Measurements from ENCODE around the gene VPS37D.
A peak's percentile ranks its signal among the peaks of the same experiment; 100 is the strongest.
"Not testable (repeated sequence)": the region's sequence is repeated elsewhere in the genome, so short reads cannot be mapped to it uniquely, and the experiment has no call there.

Gene VPS37D

GRCh38 chr7:73707045-73707631 lies 39.5 kb downstream of the VPS37D start:
- Histone ChIP-seq H3K27me3 (ENCODE audit: insufficient read depth, insufficient read length) (no peaks in the 10 kb centered on the region), H3K4me3 (ENCODE audit: insufficient read length, low read depth) (no peak overlapping the region), H3K9me3 (ENCODE audit: insufficient read depth, low read length) (no peaks in the 10 kb centered on the region), H3K36me3 (ENCODE audit: insufficient read depth, insufficient read length, low read length) (peaks cover 36% of the 10 kb centered on the region), H3K9ac (ENCODE audit: insufficient read length, low read depth) (no peak overlapping the region), H3K4me1 (ENCODE audit: insufficient read depth, insufficient read length) (peaks cover 20% of the 10 kb centered on the region)
- DNase-seq (ENCODE audit: low read depth, low spot score) = no peak
- TF ChIP-seq SUZ12 (IDR thresholded peaks at IDR 0.05; ENCODE audit: extremely low read depth, insufficient read depth, insufficient read length) (no peak), YY1 (IDR thresholded peaks at IDR 0.05; ENCODE audit: insufficient read depth, insufficient read length) (no peak), ZNF274 (IDR thresholded peaks at IDR 0.05; ENCODE audit: low read depth, low read length) (no peak)

GRCh38 chr7:73708961-73709549 lies 41.4 kb downstream of the VPS37D start:
- Histone ChIP-seq H3K9ac (ENCODE audit: insufficient read length, low read depth) (no peak overlapping the region), H3K9me3 (ENCODE audit: insufficient read depth, low read length) (no peaks in the 10 kb centered on the region), H3K36me3 (ENCODE audit: insufficient read depth, insufficient read length, low read length) (peaks cover 27% of the 10 kb centered on the region), H3K4me3 (ENCODE audit: insufficient read length, low read depth) (no peak overlapping the region), H3K27me3 (ENCODE audit: insufficient read depth, insufficient read length) (no peaks in the 10 kb centered on the region), H3K4me1 (ENCODE audit: insufficient read depth, insufficient read length) (peaks cover 14% of the 10 kb centered on the region)
- TF ChIP-seq ZNF274 (IDR thresholded peaks at IDR 0.05; ENCODE audit: low read depth, low read length) = no peak
- no peak for TF ChIP-seq SUZ12 (IDR thresholded peaks at IDR 0.05; ENCODE audit: extremely low read depth, insufficient read depth, insufficient read length)
- TF ChIP-seq YY1 (IDR thresholded peaks at IDR 0.05; ENCODE audit: insufficient read depth, insufficient read length) = no peak
- DNase-seq (ENCODE audit: low read depth, low spot score) = no peak

- H3K4me3 ChIP-seq (ENCODE audit: insufficient read length, low read depth) = no peak overlapping the region
- H3K27me3 ChIP-seq (ENCODE audit: insufficient read depth, insufficient read length) = no peaks in the 10 kb centered on the region
- H3K4me1 ChIP-seq (ENCODE audit: insufficient read depth, insufficient read length) = peaks cover 11% of the 10 kb centered on the region
- TF ChIP-seq SUZ12 (IDR thresholded peaks at IDR 0.05; ENCODE audit: extremely low read depth, insufficient read depth, insufficient read length) (no peak), ZNF274 (IDR thresholded peaks at IDR 0.05; ENCODE audit: low read depth, low read length) (no peak), YY1 (IDR thresholded peaks at IDR 0.05; ENCODE audit: insufficient read depth, insufficient read length) (no peak)
- DNase-seq (ENCODE audit: low read depth, low spot score) = no peak
- no peaks in the 10 kb centered on the region for H3K9me3 ChIP-seq (ENCODE audit: insufficient read depth, low read length)
- H3K9ac ChIP-seq (ENCODE audit: insufficient read length, low read depth) = no peak overlapping the region
- peaks cover 14% of the 10 kb centered on the region for H3K36me3 ChIP-seq (ENCODE audit: insufficient read depth, insufficient read length, low read length)
These were observed 45.1 kb downstream of the VPS37D start for GRCh38 chr7:73712773-73713172.

GRCh38 chr7:73713319-73713718 lies 45.7 kb downstream of the VPS37D start:
- not testable (repeated sequence) for DNase-seq (ENCODE audit: low read depth, low spot score); H3K9ac ChIP-seq (ENCODE audit: insufficient read length, low read depth); H3K9me3 ChIP-seq (ENCODE audit: insufficient read depth, low read length); H3K4me3 ChIP-seq (ENCODE audit: insufficient read length, low read depth); H3K27me3 ChIP-seq (ENCODE audit: insufficient read depth, insufficient read length)
- Histone ChIP-seq H3K4me1 (ENCODE audit: insufficient read depth, insufficient read length) (peaks cover 11% of the 10 kb centered on the region), H3K36me3 (ENCODE audit: insufficient read depth, insufficient read length, low read length) (peaks cover 13% of the 10 kb centered on the region)

- no peak for TF ChIP-seq YY1 (IDR thresholded peaks at IDR 0.05; ENCODE audit: insufficient read depth, insufficient read length)
- TF ChIP-seq SUZ12 (IDR thresholded peaks at IDR 0.05; ENCODE audit: extremely low read depth, insufficient read depth, insufficient read length) = no peak
- TF ChIP-seq ZNF274 (IDR thresholded peaks at IDR 0.05; ENCODE audit: low read depth, low read length) = no peak
- Histone ChIP-seq H3K9ac (ENCODE audit: insufficient read length, low read depth) (peak overlapping the region; percentile 42), H3K9me3 (ENCODE audit: insufficient read depth, low read length) (no peaks in the 10 kb centered on the region), H3K27me3 (ENCODE audit: insufficient read depth, insufficient read length) (peaks cover 16% of the 10 kb centered on the region), H3K4me3 (ENCODE audit: insufficient read length, low read depth) (no peak overlapping the region), H3K36me3 (ENCODE audit: insufficient read depth, insufficient read length, low read length) (peaks cover 6% of the 10 kb centered on the region), H3K4me1 (ENCODE audit: insufficient read depth, insufficient read length) (peaks cover 11% of the 10 kb centered on the region)
- DNase-seq (ENCODE audit: low read depth, low spot score) = no peak
These were observed 48.2 kb downstream of the VPS37D start for GRCh38 chr7:73715648-73716317.

GRCh38 chr7:73716318-73716890 lies 48.8 kb downstream of the VPS37D start:
- Histone ChIP-seq H3K9ac (ENCODE audit: insufficient read length, low read depth) (peak overlapping the region; percentile 42), H3K9me3 (ENCODE audit: insufficient read depth, low read length) (no peaks in the 10 kb centered on the region), H3K27me3 (ENCODE audit: insufficient read depth, insufficient read length) (peaks cover 16% of the 10 kb centered on the region), H3K36me3 (ENCODE audit: insufficient read depth, insufficient read length, low read length) (peaks cover 6% of the 10 kb centered on the region), H3K4me3 (ENCODE audit: insufficient read length, low read depth) (no peak overlapping the region), H3K4me1 (ENCODE audit: insufficient read depth, insufficient read length) (peaks cover 11% of the 10 kb centered on the region)
- TF ChIP-seq SUZ12 (IDR thresholded peaks at IDR 0.05; ENCODE audit: extremely low read depth, insufficient read depth, insufficient read length) (no peak), ZNF274 (IDR thresholded peaks at IDR 0.05; ENCODE audit: low read depth, low read length) (no peak), YY1 (IDR thresholded peaks at IDR 0.05; ENCODE audit: insufficient read depth, insufficient read length) (no peak)
- DNase-seq (ENCODE audit: low read depth, low spot score) = no peak

All from NT2/D1 (cell line).